Measurements from ENCODE around the gene GDF9. TPM values are rescaled to one million over a fixed set of nuclear protein-coding genes. Genes with fewer than 3 reads are reported as not detected.
A peak's percentile ranks its signal among the peaks of the same experiment; 100 is the strongest.

Gene GDF9
- total RNA-seq, 1 donor from 2014 or later, result 0.52 TPM

GRCh38 chr5:132895719-132896305 is 29.5 kb upstream of the GDF9 start:
- Histone ChIP-seq H3K27ac (ENCODE audit: low read depth, low read length) (no peak overlapping the region), H3K4me1 (ENCODE audit: control insufficient read depth in 3 of 3, insufficient read depth in 3 of 3, low read length in 3 of 3) (peaks cover 0 to 4% (median 4%) of the 10 kb centered on the region in 3 donors), H3K4me3 (ENCODE audit: low read length in 3 of 3) (no peak overlapping the region), H3K27me3 (ENCODE audit: control insufficient read depth in 3 of 3, insufficient read depth in 3 of 3, low read length in 3 of 3) (no peaks in the 10 kb centered on the region), H3K9ac (ENCODE audit: low read depth in 1 of 3, low read length in 3 of 3) (peak overlapping the region in 1 of 3 donors; percentile 26), H3K36me3 (ENCODE audit: control insufficient read depth in 3 of 3, insufficient read depth in 3 of 3, low read length in 3 of 3) (peaks cover 20 to 63% (median 51%) of the 10 kb centered on the region in 3 donors), H3K9me3 (ENCODE audit: control insufficient read depth in 3 of 3, low read length in 3 of 3) (no peaks in the 10 kb centered on the region)

- H3K27ac ChIP-seq (ENCODE audit: low read depth, low read length), result no peak overlapping the region
- no peaks in the 10 kb centered on the region for H3K27me3 ChIP-seq (ENCODE audit: control insufficient read depth in 3 of 3, insufficient read depth in 3 of 3, low read length in 3 of 3)
- H3K4me1 ChIP-seq (ENCODE audit: control insufficient read depth in 3 of 3, insufficient read depth in 3 of 3, low read length in 3 of 3), result peaks cover 0 to 1% (median 0%) of the 10 kb centered on the region in 3 donors
- H3K4me3 ChIP-seq (ENCODE audit: low read length in 3 of 3), result no peak overlapping the region
- H3K9me3 ChIP-seq (ENCODE audit: control insufficient read depth in 3 of 3, low read length in 3 of 3), result no peaks in the 10 kb centered on the region
- no peak overlapping the region for H3K9ac ChIP-seq (ENCODE audit: low read depth in 1 of 3, low read length in 3 of 3)
- H3K36me3 ChIP-seq (ENCODE audit: control insufficient read depth in 3 of 3, insufficient read depth in 3 of 3, low read length in 3 of 3), result peaks cover 30 to 66% (median 59%) of the 10 kb centered on the region in 3 donors
These were observed 24.5 kb upstream of the GDF9 start for GRCh38 chr5:132890817-132891216.

GRCh38 chr5:132889501-132889900 is 23.2 kb upstream of the GDF9 start:
- H3K9ac ChIP-seq (ENCODE audit: low read depth in 1 of 3, low read length in 3 of 3), result no peak overlapping the region
- H3K9me3 ChIP-seq (ENCODE audit: control insufficient read depth in 3 of 3, low read length in 3 of 3), result no peaks in the 10 kb centered on the region
- no peaks in the 10 kb centered on the region for H3K4me1 ChIP-seq (ENCODE audit: control insufficient read depth in 3 of 3, insufficient read depth in 3 of 3, low read length in 3 of 3)
- H3K27me3 ChIP-seq (ENCODE audit: control insufficient read depth in 3 of 3, insufficient read depth in 3 of 3, low read length in 3 of 3), result no peaks in the 10 kb centered on the region
- H3K36me3 ChIP-seq (ENCODE audit: control insufficient read depth in 3 of 3, insufficient read depth in 3 of 3, low read length in 3 of 3), result peaks cover 29 to 56% (median 51%) of the 10 kb centered on the region in 3 donors
- no peak overlapping the region for H3K27ac ChIP-seq (ENCODE audit: low read depth, low read length)
- no peak overlapping the region for H3K4me3 ChIP-seq (ENCODE audit: low read length in 3 of 3)

DNA sequence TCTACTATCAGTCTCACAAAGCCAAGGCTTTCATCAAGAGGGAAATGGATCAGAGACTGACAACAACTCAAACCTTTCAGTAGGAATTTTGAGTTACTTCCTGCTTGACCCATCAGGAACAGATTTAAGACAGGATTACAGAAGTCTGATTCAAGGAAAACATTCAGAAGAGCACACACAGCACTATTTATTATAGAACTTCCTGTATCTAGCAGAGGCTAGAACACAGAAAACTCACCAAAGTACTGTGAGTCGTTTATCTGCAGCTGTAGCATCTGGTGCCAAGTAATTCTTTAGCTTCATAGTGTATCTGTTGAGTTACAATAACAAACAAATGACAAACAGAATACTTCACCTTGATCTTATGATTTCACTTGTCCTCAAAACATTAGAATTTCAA is 21.0 kb upstream of the GDF9 start:
- Histone ChIP-seq H3K27me3 (ENCODE audit: control insufficient read depth in 3 of 3, insufficient read depth in 3 of 3, low read length in 3 of 3) (no peaks in the 10 kb centered on the region), H3K36me3 (ENCODE audit: control insufficient read depth in 3 of 3, insufficient read depth in 3 of 3, low read length in 3 of 3) (peaks cover 29 to 53% (median 46%) of the 10 kb centered on the region in 3 donors)

DNA sequence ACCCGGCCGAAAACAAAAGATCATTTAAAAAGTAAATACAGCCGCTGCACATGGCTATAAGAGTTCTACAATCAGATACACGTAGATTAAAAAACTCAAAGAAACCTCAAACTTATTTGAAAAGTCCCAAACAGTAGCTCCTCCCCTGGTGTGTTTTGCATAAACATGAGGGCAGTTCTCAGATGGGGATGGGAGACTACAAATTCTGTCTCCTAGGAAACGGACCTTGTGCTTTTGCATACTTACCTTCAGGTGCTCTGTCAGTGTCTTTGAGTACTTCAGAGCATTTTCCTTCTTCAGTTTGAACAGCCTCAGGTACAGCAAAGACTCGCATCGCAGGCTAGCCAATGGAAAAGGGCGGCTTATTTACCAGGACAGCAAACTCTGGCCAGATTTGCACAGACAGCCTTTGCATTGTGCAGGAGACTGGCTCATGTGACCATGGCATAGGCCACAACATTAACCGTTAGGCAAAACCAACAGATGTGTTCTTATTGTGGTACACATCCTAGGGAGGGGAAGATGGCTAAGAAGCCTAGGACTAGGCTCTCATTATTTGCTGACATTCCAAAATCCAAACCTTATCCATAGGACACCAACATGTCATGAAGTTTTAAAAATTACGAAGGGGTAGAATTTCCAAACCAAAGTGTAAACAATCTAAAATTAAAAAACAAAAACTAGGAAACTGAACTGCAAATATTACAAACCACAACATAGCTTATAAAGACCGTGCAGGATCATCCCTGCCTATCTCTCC is 20.0 kb upstream of the GDF9 start:
- H3K27ac ChIP-seq (ENCODE audit: low read depth, low read length), result no peak overlapping the region
- no peaks in the 10 kb centered on the region for H3K9me3 ChIP-seq (ENCODE audit: control insufficient read depth in 3 of 3, low read length in 3 of 3)
- peaks cover 26 to 51% (median 46%) of the 10 kb centered on the region in 3 donors for H3K36me3 ChIP-seq (ENCODE audit: control insufficient read depth in 3 of 3, insufficient read depth in 3 of 3, low read length in 3 of 3)
- H3K4me1 ChIP-seq (ENCODE audit: control insufficient read depth in 3 of 3, insufficient read depth in 3 of 3, low read length in 3 of 3), result no peaks in the 10 kb centered on the region
- H3K27me3 ChIP-seq (ENCODE audit: control insufficient read depth in 3 of 3, insufficient read depth in 3 of 3, low read length in 3 of 3), result no peaks in the 10 kb centered on the region
- no peak overlapping the region for H3K4me3 ChIP-seq (ENCODE audit: low read length in 3 of 3)
- no peak overlapping the region for H3K9ac ChIP-seq (ENCODE audit: low read depth in 1 of 3, low read length in 3 of 3)

More for the DNA sequence above, 21.0 kb upstream of the GDF9 start:
- H3K9me3 ChIP-seq (ENCODE audit: control insufficient read depth in 3 of 3, low read length in 3 of 3), result no peaks in the 10 kb centered on the region
- H3K4me3 ChIP-seq (ENCODE audit: low read length in 3 of 3), result no peak overlapping the region
- no peak overlapping the region for H3K27ac ChIP-seq (ENCODE audit: low read depth, low read length)
- no peaks in the 10 kb centered on the region for H3K4me1 ChIP-seq (ENCODE audit: control insufficient read depth in 3 of 3, insufficient read depth in 3 of 3, low read length in 3 of 3)
- no peak overlapping the region for H3K9ac ChIP-seq (ENCODE audit: low read depth in 1 of 3, low read length in 3 of 3)

DNA sequence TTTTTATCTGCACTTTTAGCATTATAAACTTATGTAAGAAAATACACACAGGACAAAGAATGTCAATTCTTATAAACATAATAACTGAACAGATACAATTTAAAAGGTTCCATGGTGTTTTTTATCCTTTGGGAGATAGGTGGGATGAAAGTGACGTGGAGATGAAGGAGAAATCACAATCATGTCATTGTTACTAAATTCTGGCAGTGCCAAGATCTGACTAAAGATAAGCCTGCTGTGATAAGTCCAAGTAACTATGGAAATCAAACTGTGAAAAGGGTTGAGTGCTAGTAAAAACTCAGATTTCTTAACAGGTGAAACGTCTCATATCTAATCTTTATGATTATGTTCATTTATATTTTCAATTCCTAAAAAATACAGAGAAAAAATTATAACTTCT is 18.3 kb upstream of the GDF9 start:
- peaks cover 31 to 58% (median 57%) of the 10 kb centered on the region in 3 donors for H3K36me3 ChIP-seq (ENCODE audit: control insufficient read depth in 3 of 3, insufficient read depth in 3 of 3, low read length in 3 of 3)
- H3K4me3 ChIP-seq (ENCODE audit: low read length in 3 of 3), result no peak overlapping the region
- H3K27ac ChIP-seq (ENCODE audit: low read depth, low read length), result no peak overlapping the region
- H3K9me3 ChIP-seq (ENCODE audit: control insufficient read depth in 3 of 3, low read length in 3 of 3), result no peaks in the 10 kb centered on the region
- H3K9ac ChIP-seq (ENCODE audit: low read depth in 1 of 3, low read length in 3 of 3), result no peak overlapping the region
- H3K4me1 ChIP-seq (ENCODE audit: control insufficient read depth in 3 of 3, insufficient read depth in 3 of 3, low read length in 3 of 3), result no peaks in the 10 kb centered on the region
- H3K27me3 ChIP-seq (ENCODE audit: control insufficient read depth in 3 of 3, insufficient read depth in 3 of 3, low read length in 3 of 3), result no peaks in the 10 kb centered on the region

GRCh38 chr5:132883261-132883834 is 17.1 kb upstream of the GDF9 start:
- H3K27me3 ChIP-seq (ENCODE audit: control insufficient read depth in 3 of 3, insufficient read depth in 3 of 3, low read length in 3 of 3), result no peaks in the 10 kb centered on the region
- peaks cover 30 to 58% (median 50%) of the 10 kb centered on the region in 3 donors for H3K36me3 ChIP-seq (ENCODE audit: control insufficient read depth in 3 of 3, insufficient read depth in 3 of 3, low read length in 3 of 3)
- peaks cover 0 to 4% (median 0%) of the 10 kb centered on the region in 3 donors for H3K4me1 ChIP-seq (ENCODE audit: control insufficient read depth in 3 of 3, insufficient read depth in 3 of 3, low read length in 3 of 3)
- no peak overlapping the region for H3K4me3 ChIP-seq (ENCODE audit: low read length in 3 of 3)
- H3K9ac ChIP-seq (ENCODE audit: low read depth in 1 of 3, low read length in 3 of 3), result no peak overlapping the region
- no peaks in the 10 kb centered on the region for H3K9me3 ChIP-seq (ENCODE audit: control insufficient read depth in 3 of 3, low read length in 3 of 3)
- H3K27ac ChIP-seq (ENCODE audit: low read depth, low read length), result no peak overlapping the region

- H3K9ac ChIP-seq (ENCODE audit: low read depth in 1 of 3, low read length in 3 of 3), result no peak overlapping the region
- H3K27ac ChIP-seq (ENCODE audit: low read depth, low read length), result peak overlapping the region; percentile 57
These were observed 11.7 kb upstream of the GDF9 start for GRCh38 chr5:132877938-132878337.

GRCh38 chr5:132877466-132877865 is 11.2 kb upstream of the GDF9 start:
- Histone ChIP-seq H3K9me3 (ENCODE audit: control insufficient read depth in 3 of 3, low read length in 3 of 3) (no peaks in the 10 kb centered on the region), H3K9ac (ENCODE audit: low read depth in 1 of 3, low read length in 3 of 3) (no peak overlapping the region), H3K36me3 (ENCODE audit: control insufficient read depth in 3 of 3, insufficient read depth in 3 of 3, low read length in 3 of 3) (peaks cover 12 to 33% (median 28%) of the 10 kb centered on the region in 3 donors), H3K27ac (ENCODE audit: low read depth, low read length) (peak overlapping the region; percentile 57), H3K4me1 (ENCODE audit: control insufficient read depth in 3 of 3, insufficient read depth in 3 of 3, low read length in 3 of 3) (peaks cover 17 to 22% (median 20%) of the 10 kb centered on the region in 3 donors), H3K4me3 (ENCODE audit: low read length in 3 of 3) (no peak overlapping the region), H3K27me3 (ENCODE audit: control insufficient read depth in 3 of 3, insufficient read depth in 3 of 3, low read length in 3 of 3) (no peaks in the 10 kb centered on the region)

More at GRCh38 chr5:132877938-132878337, 11.7 kb upstream of the GDF9 start:
- no peak overlapping the region for H3K4me3 ChIP-seq (ENCODE audit: low read length in 3 of 3)
- peaks cover 13 to 21% (median 19%) of the 10 kb centered on the region in 3 donors for H3K4me1 ChIP-seq (ENCODE audit: control insufficient read depth in 3 of 3, insufficient read depth in 3 of 3, low read length in 3 of 3)
- H3K36me3 ChIP-seq (ENCODE audit: control insufficient read depth in 3 of 3, insufficient read depth in 3 of 3, low read length in 3 of 3), result peaks cover 12 to 37% (median 28%) of the 10 kb centered on the region in 3 donors
- no peaks in the 10 kb centered on the region for H3K9me3 ChIP-seq (ENCODE audit: control insufficient read depth in 3 of 3, low read length in 3 of 3)
- no peaks in the 10 kb centered on the region for H3K27me3 ChIP-seq (ENCODE audit: control insufficient read depth in 3 of 3, insufficient read depth in 3 of 3, low read length in 3 of 3)

Data from skeletal muscle tissue (tissue), 4 donors.